Measurements from ENCODE around the gene OIT3.

- TF ChIP-seq CTCF (IDR thresholded peaks at IDR 0.05) = no peak
- TF ChIP-seq POLR2A (IDR thresholded peaks at IDR 0.05) = no peak
- TF ChIP-seq POLR2AphosphoS5 (IDR thresholded peaks at IDR 0.05) = no peak
- TF ChIP-seq EP300 (IDR thresholded peaks at IDR 0.05) = no peak
These were observed 58.2 kb downstream of the OIT3 start for GRCh38 chr10:72951760-72952159.
